ENCODE data around the gene PPME1.

The PPME1 gene

GRCh38 chr11:74135127-74135840 is 35.8 kb upstream of the PPME1 start:
- TF ChIP-seq CTCF (IDR thresholded peaks at IDR 0.05; ENCODE audit: low read depth, low read length, poor library complexity, severe bottlenecking) (no peak), EZH2phosphoT487 (IDR thresholded peaks at IDR 0.05; ENCODE audit: borderline replicate concordance, low read length) (no peak)
- no peaks in the 10 kb centered on the region for H3K79me2 ChIP-seq (ENCODE audit: control insufficient read depth, low read length)
- peaks cover 71% of the 10 kb centered on the region for H3K36me3 ChIP-seq (ENCODE audit: control insufficient read depth, low read length)
- no peak overlapping the region for H3K27ac ChIP-seq (ENCODE audit: low read depth, low read length)
- no peaks in the 10 kb centered on the region for H3F3A ChIP-seq (ENCODE audit: control insufficient read depth, insufficient read depth)
- H3K4me1 ChIP-seq (ENCODE audit: control insufficient read depth, low read length): no peaks in the 10 kb centered on the region
- H3K9me2 ChIP-seq (replicated peaks; ENCODE audit: control insufficient read depth, low read length): no peaks in the 10 kb centered on the region
- no peak overlapping the region for H3K4me2 ChIP-seq (ENCODE audit: low read length)
- H3K27me3 ChIP-seq (ENCODE audit: control insufficient read depth, low read length): no peaks in the 10 kb centered on the region
- H3K9me3 ChIP-seq (ENCODE audit: control insufficient read depth, insufficient read depth, low read length): no peaks in the 10 kb centered on the region
- no peaks in the 10 kb centered on the region for H4K20me1 ChIP-seq (ENCODE audit: control insufficient read depth, insufficient read depth, low read depth, low read length)
- no peak overlapping the region for H3K4me3 ChIP-seq (ENCODE audit: low read length)

- no peaks in the 10 kb centered on the region for H3F3A ChIP-seq (ENCODE audit: control insufficient read depth, insufficient read depth)
- TF ChIP-seq EZH2phosphoT487 (IDR thresholded peaks at IDR 0.05; ENCODE audit: borderline replicate concordance, low read length) (no peak), CTCF (IDR thresholded peaks at IDR 0.05; ENCODE audit: low read depth, low read length, poor library complexity, severe bottlenecking) (no peak)
- no peak overlapping the region for H3K4me3 ChIP-seq (ENCODE audit: low read length)
- H3K36me3 ChIP-seq (ENCODE audit: control insufficient read depth, low read length): peaks cover 50% of the 10 kb centered on the region
- no peaks in the 10 kb centered on the region for H4K20me1 ChIP-seq (ENCODE audit: control insufficient read depth, insufficient read depth, low read depth, low read length)
- H3K9me2 ChIP-seq (replicated peaks; ENCODE audit: control insufficient read depth, low read length): no peaks in the 10 kb centered on the region
- H3K27me3 ChIP-seq (ENCODE audit: control insufficient read depth, low read length): no peaks in the 10 kb centered on the region
- no peaks in the 10 kb centered on the region for H3K4me1 ChIP-seq (ENCODE audit: control insufficient read depth, low read length)
- H3K4me2 ChIP-seq (ENCODE audit: low read length): no peak overlapping the region
- H3K27ac ChIP-seq (ENCODE audit: low read depth, low read length): no peak overlapping the region
- H3K79me2 ChIP-seq (ENCODE audit: control insufficient read depth, low read length): no peaks in the 10 kb centered on the region
- no peaks in the 10 kb centered on the region for H3K9me3 ChIP-seq (ENCODE audit: control insufficient read depth, insufficient read depth, low read length)
These were observed 33.1 kb upstream of the PPME1 start for GRCh38 chr11:74138021-74138420.

- Histone ChIP-seq H3K27ac (ENCODE audit: low read depth, low read length) (no peak overlapping the region), H3K4me3 (ENCODE audit: low read length) (no peak overlapping the region), H3K79me2 (ENCODE audit: control insufficient read depth, low read length) (no peaks in the 10 kb centered on the region), H3F3A (ENCODE audit: control insufficient read depth, insufficient read depth) (no peaks in the 10 kb centered on the region), H3K4me1 (ENCODE audit: control insufficient read depth, low read length) (no peaks in the 10 kb centered on the region), H3K36me3 (ENCODE audit: control insufficient read depth, low read length) (peaks cover 44% of the 10 kb centered on the region), H3K4me2 (ENCODE audit: low read length) (no peak overlapping the region), H3K9me2 (replicated peaks; ENCODE audit: control insufficient read depth, low read length) (no peaks in the 10 kb centered on the region), H3K27me3 (ENCODE audit: control insufficient read depth, low read length) (no peaks in the 10 kb centered on the region), H3K9me3 (ENCODE audit: control insufficient read depth, insufficient read depth, low read length) (no peaks in the 10 kb centered on the region), H4K20me1 (ENCODE audit: control insufficient read depth, insufficient read depth, low read depth, low read length) (no peaks in the 10 kb centered on the region)
- TF ChIP-seq EZH2phosphoT487 (IDR thresholded peaks at IDR 0.05; ENCODE audit: borderline replicate concordance, low read length) (no peak), CTCF (IDR thresholded peaks at IDR 0.05; ENCODE audit: low read depth, low read length, poor library complexity, severe bottlenecking) (no peak)
These were observed 32.5 kb upstream of the PPME1 start for GRCh38 chr11:74138572-74138971.
